GM23338 (cell line): Measurements from ENCODE around the gene SPDYA. TPM values are rescaled to one million over a fixed set of nuclear protein-coding genes. Genes with fewer than 3 reads are reported as not detected.

ENCODE experiments used
- ATAC-seq: fragments of 200-7000 bp; cut with Tn5 transposase; 3 replicates; pipeline ENCODE4 v1.9.1; 2020
- DNase-seq: peaks from one replicate; pipeline ENCODE4 v3.0.0-alpha.2; 2015; ENCODE audit warnings: low spot score
- H2AFZ ChIP-seq: fragments of 200-600 bp; sonication (generic); 2 replicates; pipeline ENCODE4 v1.8.0; 2016; ENCODE audit warnings: antibody characterized with exemption, mild to moderate bottlenecking, moderate library complexity
- H3F3A ChIP-seq: fragments of 200-600 bp; sonication (generic); replicated peaks from 2 replicates; pipeline ENCODE4 v1.8.0; 2017; ENCODE audit warnings: antibody characterized with exemption, mixed run types, low read depth
- H3K27ac ChIP-seq: fragments of 200-600 bp; sonication (generic); 2 replicates; pipeline ENCODE4 v1.6.1; 2016; ENCODE audit warnings: low read depth
- H3K27me3 ChIP-seq: fragments of 200-600 bp; sonication (generic); 2 replicates; pipeline ENCODE4 v1.8.0; 2016; ENCODE audit warnings: mild to moderate bottlenecking, mixed run types, moderate library complexity; ENCODE audit not compliant: insufficient read depth
- H3K36me3 ChIP-seq: fragments of 200-600 bp; sonication (generic); 2 replicates; pipeline ENCODE4 v1.8.0; 2016; ENCODE audit warnings: mild to moderate bottlenecking; ENCODE audit not compliant: insufficient read depth
- H3K4me1 ChIP-seq: fragments of 200-600 bp; sonication (generic); 2 replicates; pipeline ENCODE4 v1.8.0; 2016; ENCODE audit warnings: mild to moderate bottlenecking, moderate library complexity; ENCODE audit not compliant: insufficient read depth
- H3K4me2 ChIP-seq: fragments of 200-600 bp; sonication (generic); 2 replicates; pipeline ENCODE4 v1.7.1; 2017; ENCODE audit warnings: mixed run types
- H3K4me3 ChIP-seq: fragments of 200-600 bp; sonication (generic); 2 replicates; pipeline ENCODE4 v1.6.1; 2016; ENCODE audit warnings: mixed run types
- H3K79me2 ChIP-seq: fragments of 200-600 bp; sonication (generic); replicated peaks from 2 replicates; pipeline ENCODE4 v1.8.0; 2017; ENCODE audit warnings: mild to moderate bottlenecking; ENCODE audit not compliant: insufficient read depth
- H3K9me2 ChIP-seq: fragments of 200-600 bp; sonication (generic); 2 replicates; pipeline ENCODE4 v1.8.0; 2017; ENCODE audit not compliant: insufficient read depth
- H4K20me1 ChIP-seq: fragments of 200-600 bp; sonication (generic); replicated peaks from 2 replicates; pipeline ENCODE4 v1.8.0; 2017; ENCODE audit warnings: mild to moderate bottlenecking; ENCODE audit not compliant: insufficient read depth
- H3K27ac Mint-ChIP-seq: 2 replicates; pipeline ENCODE4 v1.8.0; 2020; ENCODE audit warnings: inconsistent platforms, mild to moderate bottlenecking, moderate library complexity, mixed read lengths
- H3K27me3 Mint-ChIP-seq: 3 replicates; pipeline ENCODE4 v1.8.0; 2022; ENCODE audit warnings: low read depth, mild to moderate bottlenecking, moderate library complexity, mixed read lengths, inconsistent platforms; ENCODE audit not compliant: insufficient read depth, poor library complexity
- H3K36me3 Mint-ChIP-seq: 3 replicates; pipeline ENCODE4 v1.8.0; 2021; ENCODE audit warnings: low read depth, mild to moderate bottlenecking, inconsistent platforms, moderate library complexity, mixed read lengths
- H3K4me1 Mint-ChIP-seq: 3 replicates; pipeline ENCODE4 v1.8.0; 2020; ENCODE audit warnings: mild to moderate bottlenecking, inconsistent platforms, mixed read lengths
- H3K4me3 Mint-ChIP-seq: 3 replicates; pipeline ENCODE4 v1.8.0; 2021; ENCODE audit warnings: moderate library complexity, mild to moderate bottlenecking, inconsistent platforms, mixed read lengths
- H3K9me3 Mint-ChIP-seq: 3 replicates; pipeline ENCODE4 v1.8.0; 2020; ENCODE audit warnings: moderate library complexity, mild to moderate bottlenecking, inconsistent platforms, mixed read lengths
- CREB1 ChIP-seq: fragments of 250-450 bp; sonication (Bioruptor Pico); IDR thresholded peaks from 2 replicates; pipeline ENCODE4 v1.5.0; 2020; ENCODE audit warnings: low read depth, mild to moderate bottlenecking, moderate library complexity
- EZH2phosphoT487 ChIP-seq: fragments of 200-600 bp; sonication (generic); IDR thresholded peaks from one replicate; pipeline ENCODE4 v1.8.1; 2018; ENCODE audit warnings: antibody characterized with exemption; ENCODE audit not compliant: unreplicated experiment
- JUNB ChIP-seq: IDR thresholded peaks from one replicate; pipeline ENCODE4 v1.6.1; 2016; ENCODE audit warnings: antibody characterized with exemption; ENCODE audit not compliant: unreplicated experiment
- NANOG ChIP-seq: IDR thresholded peaks from 2 replicates; pipeline ENCODE4 v1.6.1; 2016; ENCODE audit warnings: antibody characterized with exemption, borderline replicate concordance
- POLR2AphosphoS5 ChIP-seq: IDR thresholded peaks from 2 replicates; pipeline ENCODE4 v1.6.1; 2016; ENCODE audit warnings: antibody characterized with exemption, low read depth
- ZNF114 ChIP-seq: fragments of 250-450 bp; sonication (Bioruptor Pico); IDR thresholded peaks from 2 replicates; pipeline ENCODE4 v1.5.0; 2020; ENCODE audit warnings: mild to moderate bottlenecking, moderate library complexity
- ZNF331 ChIP-seq: fragments of 250-450 bp; sonication (Bioruptor Pico); IDR thresholded peaks from 2 replicates; pipeline ENCODE4 v1.5.0; 2020; ENCODE audit warnings: low read depth, mild to moderate bottlenecking, moderate library complexity
- ZNF462 ChIP-seq: fragments of 250-450 bp; sonication (Bioruptor Pico); IDR thresholded peaks from 2 replicates; pipeline ENCODE4 v1.5.0; 2020; ENCODE audit warnings: mild to moderate bottlenecking, moderate library complexity
- polyA plus RNA-seq: library from polyadenylated mRNA; unstranded; fragments of >200 nt; fragmentation: Nextera tagmentation; extraction: Ambion mirVana; gene quantifications from 2 replicates; pipeline ENCODE4 v1.2.1, GENCODE V29; 2016
- total RNA-seq: library from RNA; depleted of rRNA; stranded (reverse); fragments of >200 nt; shearing (Covaris generic); gene quantifications from 2 replicates; pipeline ENCODE4 v1.2.3, GENCODE V29; 2014

SPDYA gene
- total and polyA plus RNA-seq, 2 experiments from 2014 or later, result 0.42 to 4.0 TPM

GRCh38 chr2:28776471-28776870, 34.2 kb upstream of the SPDYA start:
- H3K79me2 ChIP-seq, result peaks cover 64% of the 10 kb centered on the region
- no peak overlapping the region; the same call in 1 of the 2 replicates for H3K27ac Mint-ChIP-seq
- no peak for TF ChIP-seq ZNF462 (CRISPR knock-in tag)
- no peaks in the 10 kb centered on the region for H3K9me3 Mint-ChIP-seq
- no peak for ATAC-seq
- no peak overlapping the region for H3K27ac ChIP-seq
- no peak overlapping the region for H3K4me2 ChIP-seq
- H3K4me1 ChIP-seq, result no peaks in the 10 kb centered on the region
- no peak overlapping the region for H3K4me3 ChIP-seq
- peaks cover 10% of the 10 kb centered on the region for H3K36me3 ChIP-seq
- no peaks in the 10 kb centered on the region for H3K4me1 Mint-ChIP-seq
- no peaks in the 10 kb centered on the region for H3K27me3 ChIP-seq
- H3K9me2 ChIP-seq, result no peaks in the 10 kb centered on the region
- no peak overlapping the region for H2AFZ ChIP-seq
- H3K27me3 Mint-ChIP-seq, result no peaks in the 10 kb centered on the region
- no peak overlapping the region for H3K4me3 Mint-ChIP-seq
- H4K20me1 ChIP-seq, result peaks cover 27% of the 10 kb centered on the region
- no peaks in the 10 kb centered on the region for H3F3A ChIP-seq
- no peak for DNase-seq
- H3K36me3 Mint-ChIP-seq, result peaks cover 36% of the 10 kb centered on the region; the same call in 2 of the 3 replicates

GRCh38 chr2:28778392-28778791, 32.2 kb upstream of the SPDYA start:
- no peaks in the 10 kb centered on the region for H3K27me3 Mint-ChIP-seq
- no peak for TF ChIP-seq NANOG
- no peak for TF ChIP-seq CREB1 (CRISPR knock-in tag)
- no peak for TF ChIP-seq JUNB
- TF ChIP-seq POLR2AphosphoS5, result no peak
- no peak for TF ChIP-seq ZNF331 (CRISPR knock-in tag)
- no peak for TF ChIP-seq ZNF114 (CRISPR knock-in tag)
- TF ChIP-seq EZH2phosphoT487, result no peak
- no peak for TF ChIP-seq ZNF462 (CRISPR knock-in tag)

More at GRCh38 chr2:28778392-28778791, 32.2 kb upstream of the SPDYA start:
- Histone ChIP-seq H3K27ac (no peak overlapping the region), H4K20me1 (peaks cover 15% of the 10 kb centered on the region), H3K27me3 (no peaks in the 10 kb centered on the region), H3K4me3 (no peak overlapping the region), H3K9me2 (no peaks in the 10 kb centered on the region), H2AFZ (no peak overlapping the region), H3K4me1 (no peaks in the 10 kb centered on the region), H3K79me2 (peaks cover 45% of the 10 kb centered on the region), H3K36me3 (peaks cover 29% of the 10 kb centered on the region), H3F3A (no peaks in the 10 kb centered on the region), H3K4me2 (no peak overlapping the region)
- Mint-ChIP-seq H3K36me3 (peaks cover 51% of the 10 kb centered on the region), H3K4me1 (no peaks in the 10 kb centered on the region), H3K4me3 (no peak overlapping the region), H3K9me3 (no peaks in the 10 kb centered on the region), H3K27ac (no peak overlapping the region)
- ATAC-seq, result no peak
- DNase-seq, result no peak
